UCSD-AML1 (cell line): ENCODE measurements around the gene PDSS2.
"Not testable (repeated sequence)": the region's sequence is repeated elsewhere in the genome, so short reads cannot be mapped to it uniquely, and the experiment has no call there.

Source experiments
- DNase-seq: peaks from one replicate; lab custom pipeline; 2025; ENCODE audit not compliant: unreplicated experiment; lab: John Stamatoyannopoulos, UW

The PDSS2 gene

GRCh38 chr6:107368471-107368870 lies 90.9 kb downstream of the PDSS2 start:
- DNase-seq, result no peak

GRCh38 chr6:107364173-107364572 lies 95.2 kb downstream of the PDSS2 start:
- DNase-seq, result not testable (repeated sequence)

DNA sequence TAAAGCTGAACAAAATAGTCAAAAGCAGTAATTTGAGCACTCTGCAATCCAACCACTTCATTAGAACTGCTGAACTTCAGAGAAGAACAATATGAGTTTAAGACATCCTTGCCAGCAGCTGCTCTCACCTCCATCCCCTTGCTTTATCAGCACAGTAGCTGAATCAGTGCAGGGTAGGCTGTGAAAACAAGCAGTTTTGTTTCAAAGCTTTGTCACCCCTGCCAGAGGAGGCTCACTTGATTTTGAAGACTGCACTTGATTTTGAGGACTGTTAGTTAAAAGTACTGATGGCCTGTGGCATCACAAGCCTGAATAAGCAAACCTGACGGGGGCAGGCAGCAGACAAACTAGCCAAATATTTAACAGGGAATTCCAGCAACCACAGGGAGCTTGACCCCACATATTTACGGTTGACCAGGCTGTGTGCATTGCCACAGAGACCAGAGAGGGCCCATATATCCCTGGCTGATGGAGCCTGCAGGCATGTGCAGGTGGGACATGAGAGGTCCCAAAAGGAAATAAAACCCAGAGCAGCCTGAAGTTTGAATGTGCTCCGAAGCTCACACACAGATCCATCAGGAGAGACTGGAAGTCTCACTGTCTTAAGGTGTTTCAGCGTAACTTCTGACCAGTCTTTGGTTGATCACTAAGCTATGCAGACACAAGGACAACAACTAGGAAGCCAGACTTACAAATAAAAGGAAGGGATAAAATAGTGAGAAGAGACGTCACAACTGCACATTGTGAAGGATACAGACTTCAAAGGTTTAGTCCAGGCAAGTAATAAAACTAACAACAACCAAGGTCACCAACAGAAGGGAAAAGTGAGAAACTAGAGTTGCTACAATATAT lies 97.4 kb downstream of the PDSS2 start:
- no peak for DNase-seq

DNA sequence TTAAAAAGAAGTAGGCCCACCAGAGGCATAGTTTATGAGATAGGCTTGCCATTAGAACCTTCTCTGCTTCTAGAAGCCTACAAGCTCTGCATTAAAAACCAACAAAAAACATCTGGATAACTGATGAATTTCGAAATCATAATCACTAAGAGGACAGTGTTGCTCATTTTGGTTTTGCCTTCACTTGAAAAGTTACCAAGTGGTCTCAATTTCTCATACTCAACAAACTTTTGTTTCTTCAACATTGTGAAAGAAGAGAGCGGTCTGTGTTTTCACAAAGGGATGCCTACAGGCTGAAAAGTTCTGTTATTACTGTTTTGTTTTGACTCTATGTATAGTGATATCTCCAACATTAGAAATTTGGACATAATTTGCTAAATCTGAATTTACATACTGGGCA lies 98.9 kb downstream of the PDSS2 start:
- no peak for DNase-seq

DNA sequence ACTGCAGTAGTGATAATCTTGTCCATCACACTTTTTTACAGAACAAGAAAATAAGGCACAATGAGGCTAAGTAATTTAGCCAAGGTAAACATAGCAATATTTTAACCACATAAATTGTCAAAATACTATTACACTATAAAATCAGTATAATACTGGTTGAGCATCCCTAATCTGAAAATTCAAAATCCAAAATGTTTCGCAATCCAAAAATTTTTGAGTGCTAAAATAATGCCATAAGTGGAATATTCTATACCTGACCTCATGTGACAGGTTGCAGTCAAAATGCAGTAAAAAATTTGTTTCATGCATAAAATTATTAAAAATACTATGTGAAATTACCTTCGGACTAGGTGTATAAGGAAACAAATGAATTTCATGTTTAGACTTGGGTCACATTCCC lies 101.5 kb downstream of the PDSS2 start:
- DNase-seq, result no peak

DNA sequence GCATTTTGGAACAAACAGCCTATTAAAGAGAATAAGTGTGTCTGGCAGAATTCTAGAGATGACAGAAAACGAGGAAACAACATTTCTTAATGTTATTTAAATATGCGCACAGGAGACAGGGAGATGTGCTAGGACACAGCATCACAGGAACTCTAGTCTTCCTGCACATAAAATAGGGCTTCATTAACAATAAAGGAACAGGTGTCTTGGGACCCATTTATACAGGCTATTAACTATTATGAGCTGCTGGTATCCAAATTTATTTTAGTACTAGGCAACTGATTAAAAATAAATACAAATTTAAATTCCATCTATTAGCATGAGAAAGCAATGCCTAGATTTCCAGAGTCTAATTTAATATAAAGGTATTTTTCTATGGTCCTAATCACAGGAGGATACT lies 102.3 kb downstream of the PDSS2 start:
- DNase-seq, result no peak

DNA sequence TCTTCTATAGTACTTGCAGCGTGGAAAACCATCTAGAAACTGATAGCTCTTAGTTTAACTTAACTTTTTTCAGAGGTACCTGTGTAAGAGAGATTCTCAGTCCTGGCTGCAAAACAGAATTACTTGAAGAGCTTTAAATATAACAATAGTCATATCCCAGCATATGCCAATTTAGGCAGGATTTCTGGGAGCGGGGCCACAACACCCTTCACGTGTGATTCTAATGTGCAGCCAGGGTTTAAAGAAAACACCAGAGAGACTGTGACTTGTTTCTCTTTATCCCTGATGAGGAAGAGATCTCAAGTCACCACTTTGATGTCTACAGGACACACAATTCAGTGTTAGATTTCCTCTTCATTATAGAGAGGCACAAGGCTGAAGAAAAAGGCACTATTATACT lies 103.7 kb downstream of the PDSS2 start:
- DNase-seq, result no peak

DNA sequence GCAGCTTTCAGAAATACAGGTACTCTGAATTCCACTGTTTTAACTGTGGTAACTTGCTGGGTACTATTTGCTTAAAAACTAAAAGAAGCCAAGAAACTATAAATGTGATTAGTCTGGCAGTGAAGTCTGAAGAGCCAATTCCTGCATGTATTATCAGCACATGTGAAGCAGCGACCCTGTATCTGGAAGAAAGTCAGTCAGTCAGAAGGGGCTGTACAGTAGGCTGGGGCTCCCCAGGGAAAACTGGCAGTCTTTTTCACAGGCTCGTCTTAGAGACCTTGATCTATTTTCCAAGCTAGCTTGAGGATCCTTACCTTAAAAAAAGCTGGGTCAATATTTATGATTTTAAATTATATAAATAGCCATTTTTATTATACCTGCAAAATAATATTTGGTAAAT lies 104.9 kb downstream of the PDSS2 start:
- no peak for DNase-seq

- no peak for DNase-seq
Observed at GRCh38 chr6:107353773-107354382, 105.5 kb downstream of the PDSS2 start.

DNA sequence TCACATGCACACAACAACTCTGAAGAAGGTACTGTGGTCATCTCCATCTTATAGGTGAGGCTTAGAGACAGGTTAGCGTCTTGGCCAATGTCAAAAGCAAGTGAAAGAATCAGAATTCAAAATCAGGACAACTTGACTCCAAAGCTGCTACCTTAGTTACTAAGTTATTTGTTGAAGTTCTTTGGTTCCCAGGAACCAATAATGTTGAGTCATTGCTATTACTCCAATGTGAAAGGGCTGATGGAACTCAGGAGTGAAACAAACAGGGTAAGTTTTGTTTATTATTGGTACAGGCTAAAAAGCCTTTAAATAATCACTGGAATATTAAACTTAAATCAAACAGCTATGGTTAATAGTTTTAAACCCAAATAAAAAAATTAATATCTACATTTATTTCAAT lies 111.1 kb downstream of the PDSS2 start:
- no peak for DNase-seq

- DNase-seq, result no peak
Observed at GRCh38 chr6:107345393-107345792, 114.0 kb downstream of the PDSS2 start.

- no peak for DNase-seq
Observed at GRCh38 chr6:107344981-107345380, 114.4 kb downstream of the PDSS2 start.

GRCh38 chr6:107344383-107344782 lies 115.0 kb downstream of the PDSS2 start:
- no peak for DNase-seq

- no peak for DNase-seq
Observed at GRCh38 chr6:107342144-107342543, 117.2 kb downstream of the PDSS2 start.

- no peak for DNase-seq
Observed at GRCh38 chr6:107340881-107341280, 118.5 kb downstream of the PDSS2 start.

DNA sequence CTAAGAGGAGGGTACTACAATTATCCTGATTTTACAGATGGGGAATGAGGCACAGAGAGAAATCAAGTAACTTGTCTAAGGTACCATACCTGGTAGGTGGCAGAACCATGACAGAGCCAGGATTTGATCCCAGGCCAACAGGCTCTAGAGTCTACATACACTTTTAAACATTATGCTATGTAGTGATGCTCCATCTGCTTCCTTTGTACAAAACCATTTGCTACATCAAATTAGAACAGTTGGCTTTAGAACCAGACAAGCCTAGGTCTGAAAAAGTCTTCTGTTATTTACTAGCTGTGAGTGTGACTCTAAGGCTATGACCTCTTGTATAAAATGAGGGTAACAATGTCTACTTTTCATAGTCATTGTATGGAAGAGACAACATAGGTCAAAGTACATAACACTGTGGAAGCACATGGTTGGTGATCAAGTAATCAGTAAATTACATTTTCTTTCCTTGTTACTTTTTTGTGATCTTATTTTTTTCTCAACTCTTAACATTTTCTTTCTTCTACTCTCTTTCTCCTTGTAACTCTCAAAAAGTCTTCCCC lies 122.1 kb downstream of the PDSS2 start:
- DNase-seq, result no peak

- DNase-seq, result no peak
Observed at GRCh38 chr6:107334026-107334425, 125.3 kb downstream of the PDSS2 start.

- no peak for DNase-seq
Observed at GRCh38 chr6:107333491-107333890, 125.9 kb downstream of the PDSS2 start.

DNA sequence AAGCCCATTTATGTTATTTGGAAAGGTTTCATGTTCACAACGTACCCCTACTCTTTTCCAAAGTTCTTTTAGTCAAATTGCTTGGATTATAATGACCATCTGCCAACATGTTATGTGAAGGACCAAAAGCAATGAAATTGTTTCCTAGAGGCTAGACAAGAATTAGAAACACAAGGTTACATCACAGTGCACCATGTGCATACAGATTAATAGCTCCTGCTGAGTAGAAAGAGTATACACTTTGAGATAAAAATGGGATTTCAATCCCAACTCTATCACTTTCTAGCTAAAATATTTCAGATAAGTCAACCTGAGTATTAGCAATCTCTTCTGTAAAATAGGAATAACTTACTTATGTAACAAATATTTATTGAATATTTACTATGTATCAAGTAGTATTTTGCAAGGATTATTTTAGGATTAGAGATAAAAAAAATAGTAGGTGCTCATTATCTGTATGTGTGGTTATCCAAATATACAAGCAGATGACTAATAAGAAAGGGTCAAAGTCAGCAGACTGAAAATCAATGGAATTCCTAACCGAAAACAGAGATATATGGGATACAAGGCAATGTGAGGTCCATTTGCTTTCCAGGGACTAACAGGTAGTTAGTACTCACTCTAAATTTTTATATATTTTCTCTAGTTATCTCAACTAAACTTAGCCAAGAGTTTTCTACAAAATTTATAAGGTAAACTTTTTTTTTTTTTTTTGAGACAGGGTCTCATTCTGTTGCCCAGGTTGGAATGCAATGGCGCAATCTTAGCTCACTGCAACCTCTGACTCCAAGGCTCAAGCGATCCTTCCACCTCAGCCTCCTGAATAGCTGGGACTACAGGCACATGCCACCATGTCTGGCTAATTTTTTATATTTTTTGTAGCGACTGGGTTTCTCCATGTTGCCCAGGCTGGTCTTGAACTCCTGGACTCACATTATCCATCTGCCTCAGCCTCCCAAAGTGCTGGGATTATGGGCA lies 127.7 kb downstream of the PDSS2 start:
- DNase-seq, result no peak

DNA sequence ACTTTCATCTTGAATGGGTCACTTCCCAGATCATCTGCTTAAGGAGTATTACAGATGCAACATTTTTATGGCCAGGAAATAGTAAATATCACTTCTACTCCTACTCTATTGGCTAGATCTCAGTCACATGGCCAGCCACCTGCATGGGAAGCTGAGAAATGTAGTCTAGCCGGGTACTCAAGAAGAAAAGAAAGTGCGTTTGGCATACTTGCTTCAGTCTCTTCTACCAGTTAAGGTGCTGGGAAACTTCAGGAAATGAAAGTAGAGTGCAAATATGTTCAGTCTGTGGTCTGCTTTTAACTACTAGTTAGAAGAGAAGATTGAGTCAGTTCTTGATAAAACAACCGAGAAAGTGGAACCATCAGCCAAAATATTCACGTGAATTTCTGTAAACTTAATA lies 129.2 kb downstream of the PDSS2 start:
- DNase-seq, result no peak
